SIG-M5 treated with dmso at 0.1 percent for 504 hours (cell line): ENCODE measurements around the gene DDX52.

Source experiments
- DNase-seq: peaks from one replicate; lab custom pipeline; 2025; ENCODE audit not compliant: unreplicated experiment; lab: John Stamatoyannopoulos, UW

The DDX52 gene

DNA sequence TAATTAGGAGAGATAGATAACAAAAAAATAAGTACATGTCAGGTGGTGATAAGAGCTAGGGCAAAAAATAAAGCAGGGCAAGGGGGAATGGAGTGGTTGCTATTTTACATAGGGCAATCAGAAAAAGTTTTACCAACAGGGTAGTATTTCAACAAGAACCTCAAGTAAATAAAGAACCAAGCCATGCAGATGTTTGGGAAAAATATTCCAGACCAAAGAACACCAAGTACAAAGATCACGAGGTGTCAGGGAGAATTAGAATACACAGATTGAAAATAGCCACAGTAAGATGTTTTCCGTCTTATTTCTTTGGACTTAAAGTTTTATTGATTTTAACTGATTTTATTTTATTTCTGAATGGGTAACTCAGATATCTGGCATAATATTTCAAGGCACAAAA, 45.1 kb downstream of the DDX52 start:
- no peak for DNase-seq

DNA sequence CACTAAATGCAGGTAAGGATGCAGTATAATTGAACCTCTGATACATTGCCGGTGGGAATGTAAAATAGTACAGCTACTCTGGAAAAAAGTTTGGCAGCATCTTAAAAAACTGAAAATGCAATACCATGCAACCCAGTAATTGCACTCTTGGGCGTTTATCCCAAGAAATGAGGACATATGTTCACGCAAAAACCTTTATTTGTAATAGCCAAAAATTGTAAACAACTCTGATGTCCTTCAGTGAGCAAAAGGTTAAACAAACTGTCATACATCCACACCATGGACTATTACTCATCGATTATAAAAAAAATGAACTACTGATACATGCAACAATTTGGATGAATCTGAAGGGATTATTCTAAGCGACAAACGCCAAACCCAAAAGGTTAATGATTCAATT, 51.0 kb downstream of the DDX52 start:
- DNase-seq, result no peak

DNA sequence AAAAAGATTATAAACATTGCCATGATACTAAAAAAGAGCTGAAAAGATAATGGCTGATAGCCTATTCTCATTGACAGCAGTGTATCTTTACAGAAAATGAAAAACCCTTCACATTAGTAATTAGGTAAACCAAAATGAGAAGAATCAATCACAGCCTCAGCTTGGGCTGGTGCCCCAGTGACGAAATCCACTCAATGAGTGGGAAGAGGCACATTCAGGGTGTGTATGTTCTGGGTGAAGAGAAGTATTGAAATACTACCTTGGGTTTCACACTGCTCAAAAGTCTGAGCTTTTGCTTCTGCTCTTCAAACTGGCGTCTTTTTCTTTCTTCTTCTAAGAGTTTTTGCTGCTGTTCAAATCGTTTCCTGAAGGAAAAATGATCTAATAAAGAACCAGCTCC, 58.2 kb downstream of the DDX52 start:
- DNase-seq, result no peak

DNA sequence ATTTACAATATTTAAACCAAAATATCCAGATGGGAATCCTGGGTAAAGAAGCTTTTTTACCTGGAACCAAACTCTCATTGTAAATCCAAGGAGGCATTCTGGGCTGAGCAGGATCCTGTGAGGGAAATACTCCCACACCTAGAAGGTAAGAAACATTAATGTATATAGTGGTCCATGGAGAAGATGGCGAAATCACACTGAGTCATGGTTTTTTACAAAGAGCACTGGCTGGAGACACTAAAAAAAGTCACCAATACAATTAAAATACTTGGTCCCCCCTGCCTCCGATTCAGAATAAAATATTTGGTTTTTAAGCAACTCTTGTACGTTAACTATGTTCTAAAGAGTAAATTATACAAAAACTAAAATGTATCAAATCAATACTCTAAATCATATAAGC, 67.0 kb downstream of the DDX52 start:
- no peak for DNase-seq

DNA sequence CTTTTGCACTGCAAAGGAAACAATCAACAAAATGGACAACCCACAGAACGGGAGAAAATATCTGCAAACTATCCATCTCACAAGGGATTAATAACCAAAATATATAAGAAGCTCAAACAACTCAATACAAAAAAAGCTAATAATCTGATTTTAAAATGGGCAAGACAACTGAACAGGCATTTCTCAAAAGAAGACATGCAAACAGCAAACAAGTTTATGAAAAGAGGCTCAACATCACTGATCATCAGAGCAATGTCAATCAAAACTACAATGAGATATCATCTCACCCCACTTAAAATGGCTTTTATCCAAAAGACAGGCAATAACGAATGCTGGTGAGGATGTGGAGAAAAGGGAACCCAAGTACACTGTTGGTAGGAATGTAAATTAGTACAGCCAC, 68.8 kb downstream of the DDX52 start:
- no peak for DNase-seq

DNA sequence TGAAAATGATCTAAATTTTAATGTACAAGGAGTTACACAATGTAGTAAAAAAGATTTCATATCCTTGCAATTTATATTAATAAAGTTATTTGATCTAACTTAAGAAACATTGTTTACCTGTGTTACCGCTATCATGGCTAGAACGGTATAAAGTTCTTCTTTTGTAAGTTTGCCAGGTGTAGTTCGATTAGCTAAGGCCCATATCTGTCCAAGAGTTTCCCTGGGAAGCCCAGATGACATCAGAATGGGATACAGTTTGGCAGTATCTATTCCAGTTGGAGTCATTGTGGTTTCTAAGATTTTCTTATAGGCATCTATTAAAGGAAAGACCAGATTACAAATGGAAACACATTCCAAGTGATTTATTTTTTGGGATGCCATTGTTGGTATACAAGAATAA, 71.6 kb downstream of the DDX52 start:
- no peak for DNase-seq

DNA sequence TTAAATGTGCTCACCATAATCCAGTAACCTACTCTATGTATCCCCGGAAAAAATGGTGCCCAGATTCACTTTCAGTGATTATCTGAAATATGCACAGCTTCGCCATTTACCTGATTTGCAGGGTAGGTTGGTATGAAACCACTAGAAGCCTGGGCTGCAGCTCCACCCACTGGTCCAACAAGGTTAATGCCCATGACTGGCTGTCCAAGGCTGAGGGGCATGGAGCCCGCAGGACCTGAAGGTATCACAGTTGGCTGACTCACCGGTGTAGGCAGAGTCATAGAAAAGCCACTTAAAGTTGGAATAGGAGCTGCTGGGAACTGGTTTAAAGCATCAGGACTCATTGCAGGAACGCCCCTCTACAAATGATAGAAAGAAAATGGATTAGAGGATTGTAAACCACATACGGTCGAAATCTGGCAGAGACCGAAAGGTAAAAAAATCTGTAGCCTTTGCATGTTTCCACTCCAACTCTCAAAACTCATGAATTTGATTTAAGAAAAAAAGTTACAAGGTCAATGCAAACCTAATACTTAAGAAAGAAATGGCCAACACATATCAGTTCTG, 72.6 kb downstream of the DDX52 start:
- DNase-seq, result peak; percentile 24

DNA sequence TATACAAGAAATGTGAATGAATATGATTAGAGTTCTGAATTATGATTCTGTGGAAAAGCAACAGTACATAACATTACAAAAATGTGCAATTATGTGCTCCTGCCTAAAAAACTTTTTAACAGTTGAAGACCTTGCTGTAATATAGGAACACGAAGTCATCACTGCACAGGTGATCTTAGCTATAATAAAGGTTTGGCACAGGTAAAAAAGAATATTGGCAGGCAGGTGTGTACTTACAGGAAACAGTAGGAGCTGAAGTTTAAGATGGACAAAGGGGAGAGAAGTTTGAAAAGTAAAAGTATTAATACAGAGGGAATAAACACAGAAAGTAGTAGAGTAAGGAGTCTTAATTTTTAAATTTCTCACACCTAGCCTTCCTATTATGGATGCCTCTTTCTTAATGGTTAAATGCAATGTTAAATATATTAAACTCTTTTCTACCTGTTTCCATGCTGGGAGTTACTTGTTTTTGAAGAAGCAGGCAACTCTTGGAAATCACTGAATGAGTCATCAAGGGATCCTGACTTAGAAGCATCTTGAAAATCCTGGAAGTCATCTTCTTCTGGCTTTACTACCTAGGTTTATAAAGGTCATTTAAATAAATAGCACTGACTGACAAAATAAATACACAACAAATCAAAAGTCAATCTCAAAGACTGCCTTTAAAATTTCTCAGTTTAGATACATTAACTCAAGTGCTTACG, 74.7 kb downstream of the DDX52 start:
- DNase-seq, result no peak

DNA sequence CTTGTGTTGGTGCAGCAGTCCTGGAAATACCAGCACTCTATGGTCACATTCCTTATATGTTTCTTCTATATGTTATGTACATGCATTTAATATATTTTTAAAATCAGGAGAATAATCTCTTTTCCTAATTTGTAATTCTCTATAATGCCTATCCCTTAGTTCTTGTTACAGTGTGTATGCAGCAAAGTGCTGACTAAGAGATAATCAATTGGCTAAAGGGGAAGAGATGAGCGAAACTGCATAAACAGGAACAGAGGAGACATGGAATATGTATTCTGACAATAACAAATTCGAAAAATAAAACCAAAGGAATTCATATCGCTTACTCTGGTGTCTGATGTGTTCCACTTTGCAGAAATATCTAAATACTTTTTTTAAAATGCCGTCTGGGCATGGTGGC, 75.7 kb downstream of the DDX52 start:
- DNase-seq, result no peak

DNA sequence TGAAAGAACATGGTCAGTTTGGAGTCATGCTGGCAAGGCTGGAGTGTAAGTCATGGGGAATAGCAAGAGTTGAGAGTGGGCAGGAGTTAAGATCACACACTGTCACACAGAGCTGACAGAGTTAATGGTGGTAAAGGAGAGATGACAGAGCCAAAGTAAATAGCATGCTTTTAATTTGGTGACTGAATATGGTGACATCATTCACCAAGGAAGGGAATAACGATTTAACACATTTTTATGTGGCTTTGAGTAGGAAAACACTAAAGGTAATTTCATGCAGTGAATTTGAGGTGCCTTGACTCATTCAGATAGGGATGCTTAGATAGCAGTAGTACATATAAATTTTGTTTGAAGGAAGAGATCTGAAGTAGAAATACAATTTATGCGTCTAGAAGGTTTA, 76.1 kb downstream of the DDX52 start:
- DNase-seq, result no peak

DNA sequence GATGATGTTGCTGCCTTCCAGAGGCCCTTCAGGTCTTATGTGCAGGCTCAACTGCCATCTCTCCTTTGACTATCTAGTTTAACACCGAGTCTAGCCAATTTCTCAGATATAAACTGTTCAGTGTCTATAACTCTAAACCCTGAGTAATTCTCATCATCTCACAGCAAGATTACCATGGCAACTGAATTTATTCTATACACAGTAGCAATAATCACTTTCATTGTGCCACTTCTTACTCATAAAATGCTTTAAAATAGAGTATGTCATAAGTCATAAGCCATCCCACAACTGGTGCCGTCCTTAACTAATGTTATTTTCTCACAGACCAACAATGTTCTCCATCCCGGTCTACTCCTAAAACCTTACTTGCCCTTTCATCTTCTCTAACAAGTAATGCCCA, 79.0 kb downstream of the DDX52 start:
- DNase-seq, result no peak

DNA sequence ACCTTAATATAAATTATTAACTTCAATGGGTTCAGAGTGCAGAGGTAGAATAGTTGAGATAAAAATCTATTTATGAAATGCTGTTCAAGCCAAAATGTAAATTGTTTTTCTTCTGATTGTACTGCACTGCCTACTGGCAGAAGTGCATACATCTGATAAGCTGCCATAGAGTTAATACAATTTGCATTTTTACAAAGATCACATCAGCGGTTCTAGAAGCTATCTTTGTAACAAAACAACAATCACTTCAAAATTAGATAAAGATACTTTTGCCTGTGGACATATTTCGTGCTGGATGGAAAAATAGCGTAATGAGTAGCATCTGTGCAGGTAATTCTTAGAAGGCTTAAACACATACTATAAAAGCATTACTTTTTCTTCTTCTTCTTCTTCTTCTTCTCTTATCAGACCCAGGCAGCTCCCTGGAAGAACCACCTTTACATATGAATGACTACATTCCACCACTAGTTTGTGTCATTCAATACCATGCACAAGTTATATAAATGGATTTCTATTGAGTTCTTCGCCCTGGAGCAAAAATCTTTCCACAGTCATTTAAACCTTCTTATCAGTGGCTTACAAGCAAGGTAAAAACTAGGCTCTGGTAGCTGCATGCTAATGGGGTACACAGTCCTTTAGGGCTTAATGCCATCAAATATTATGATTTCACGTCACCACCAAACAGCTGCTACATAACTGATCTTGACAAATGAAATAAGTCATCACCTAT, 81.1 kb downstream of the DDX52 start:
- DNase-seq, result no peak
